Measurements from ENCODE around the gene RING1.

Gene RING1

GRCh38 chr6:33249732-33250630 lies 41.7 kb downstream of the RING1 start:
- no peak for DNase-seq

GRCh38 chr6:33250731-33251130 lies 42.4 kb downstream of the RING1 start:
- DNase-seq = no peak

- no peak for DNase-seq
These were observed 43.2 kb downstream of the RING1 start for GRCh38 chr6:33251395-33252012.

DNA sequence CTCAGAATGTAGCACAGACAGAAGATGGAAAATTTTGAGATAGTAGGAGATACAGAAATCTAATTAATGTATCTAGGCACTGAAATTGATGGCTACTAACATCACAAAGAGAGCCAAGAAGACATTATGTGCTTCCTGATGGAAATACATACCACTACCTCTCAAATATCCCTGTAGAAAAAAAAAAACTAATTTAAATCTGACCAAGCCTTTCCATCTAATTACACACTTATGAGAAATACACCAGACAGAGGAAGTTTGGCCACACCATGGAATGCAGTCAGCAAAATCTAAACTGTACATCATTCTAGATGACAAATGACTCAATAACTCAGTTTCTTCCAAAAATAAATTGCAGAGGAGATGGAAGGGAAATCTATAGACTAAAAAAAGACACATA lies 44.5 kb downstream of the RING1 start:
- DNase-seq = no peak

DNA sequence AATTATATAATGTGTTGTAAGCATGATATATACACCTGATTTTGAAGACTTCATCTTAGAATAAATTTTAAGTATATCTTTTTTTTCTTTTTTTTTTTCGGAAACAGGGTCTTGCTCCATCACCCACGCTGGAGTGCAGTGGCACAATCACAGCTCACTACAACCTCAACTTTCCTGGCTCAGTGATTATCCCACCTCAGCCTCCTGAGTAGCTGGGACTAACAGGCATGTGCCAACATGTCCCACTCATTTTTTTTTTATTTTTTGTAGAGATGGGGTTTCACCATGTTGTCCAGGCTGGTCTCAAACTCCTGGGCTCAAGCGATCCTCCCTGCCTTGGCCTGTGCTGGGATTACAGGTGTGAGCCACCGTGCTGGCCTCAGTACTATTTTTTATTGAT lies 46.3 kb downstream of the RING1 start:
- DNase-seq = no peak

GRCh38 chr6:33259032-33259431 lies 50.7 kb downstream of the RING1 start:
- no peak for DNase-seq
